Measurements from ENCODE around the gene IL15RA.

DNA sequence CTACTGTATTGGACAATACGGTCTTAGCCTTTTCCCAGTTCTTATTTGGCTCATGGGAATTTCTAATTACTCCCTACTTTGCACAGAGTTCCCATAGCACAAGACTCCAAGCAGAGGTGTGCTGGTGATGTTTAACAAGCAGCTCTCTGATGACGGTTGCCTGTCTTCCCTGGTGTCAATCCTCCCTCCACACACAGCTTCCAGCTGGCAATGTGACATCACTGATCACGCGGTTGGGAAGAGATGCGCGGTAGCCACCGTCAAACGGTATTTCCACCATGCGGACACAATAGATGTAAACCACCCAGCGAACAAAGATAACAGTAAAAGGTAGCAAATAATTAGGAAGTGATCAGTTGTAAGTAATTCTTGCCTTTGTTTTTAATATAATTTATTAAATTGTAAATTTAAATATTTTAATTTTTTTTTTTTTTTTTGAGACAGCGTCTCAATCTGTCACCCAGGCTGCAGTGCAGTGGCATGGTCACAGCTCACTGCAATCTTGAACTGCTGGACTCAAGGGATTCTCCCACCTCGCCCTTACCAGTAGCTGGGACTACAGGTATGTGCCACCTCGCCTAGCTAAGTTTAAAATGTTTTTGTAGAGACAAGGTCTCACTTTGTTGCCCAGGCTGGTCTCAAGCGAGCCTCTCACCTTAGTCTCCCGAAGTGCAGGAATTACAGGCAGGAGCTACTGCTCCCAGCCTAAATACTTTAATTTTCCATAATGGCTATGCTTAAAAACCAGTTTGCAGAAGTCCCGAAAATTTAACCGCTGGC, 36.3 kb upstream of the IL15RA start:
- TF ChIP-seq, protein P1, sequence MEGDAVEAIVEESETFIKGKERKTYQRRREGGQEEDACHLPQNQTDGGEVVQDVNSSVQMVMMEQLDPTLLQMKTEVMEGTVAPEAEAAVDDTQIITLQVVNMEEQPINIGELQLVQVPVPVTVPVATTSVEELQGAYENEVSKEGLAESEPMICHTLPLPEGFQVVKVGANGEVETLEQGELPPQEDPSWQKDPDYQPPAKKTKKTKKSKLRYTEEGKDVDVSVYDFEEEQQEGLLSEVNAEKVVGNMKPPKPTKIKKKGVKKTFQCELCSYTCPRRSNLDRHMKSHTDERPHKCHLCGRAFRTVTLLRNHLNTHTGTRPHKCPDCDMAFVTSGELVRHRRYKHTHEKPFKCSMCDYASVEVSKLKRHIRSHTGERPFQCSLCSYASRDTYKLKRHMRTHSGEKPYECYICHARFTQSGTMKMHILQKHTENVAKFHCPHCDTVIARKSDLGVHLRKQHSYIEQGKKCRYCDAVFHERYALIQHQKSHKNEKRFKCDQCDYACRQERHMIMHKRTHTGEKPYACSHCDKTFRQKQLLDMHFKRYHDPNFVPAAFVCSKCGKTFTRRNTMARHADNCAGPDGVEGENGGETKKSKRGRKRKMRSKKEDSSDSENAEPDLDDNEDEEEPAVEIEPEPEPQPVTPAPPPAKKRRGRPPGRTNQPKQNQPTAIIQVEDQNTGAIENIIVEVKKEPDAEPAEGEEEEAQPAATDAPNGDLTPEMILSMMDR (IDR thresholded peaks at IDR 0.05), result no peak
- no peak for TF ChIP-seq EZH2 (IDR thresholded peaks at IDR 0.05; ENCODE audit: borderline replicate concordance, insufficient read depth, low read depth, low read length, poor library complexity, severe bottlenecking)

All from B cell (primary cell).